ENCODE data around the gene SMG9. TPM values are rescaled to one million over a fixed set of nuclear protein-coding genes. Genes with fewer than 3 reads are reported as not detected.

The SMG9 gene
- total RNA-seq, 2 experiments from 2014 or later: 48.9 to 53.1 TPM

GRCh38 chr19:43681821-43682220, 72.9 kb downstream of the SMG9 start:
- no peak for TF ChIP-seq CTCF (IDR thresholded peaks at IDR 0.05)
- Mint-ChIP-seq H3K36me3 (ENCODE audit: low read depth) (no peaks in the 10 kb centered on the region), H3K4me1 (ENCODE audit: low read depth) (peaks cover 1% of the 10 kb centered on the region), H3K9me3 (no peaks in the 10 kb centered on the region), H3K27me3 (no peaks in the 10 kb centered on the region), H3K4me3 (no peak overlapping the region), H3K27ac (no peak overlapping the region)
- intact Hi-C loops (cut with micrococcal nuclease): no loop called here
- no peak for ATAC-seq
- ChIA-PET POLR2A (no interaction called here), CTCF (no interaction called here)
- DNase-seq: no peak

GRCh38 chr19:43678512-43679261, 76.1 kb downstream of the SMG9 start:
- Mint-ChIP-seq H3K4me1 (ENCODE audit: low read depth) (peaks cover 14% of the 10 kb centered on the region), H3K36me3 (ENCODE audit: low read depth) (no peaks in the 10 kb centered on the region), H3K4me3 (no peak overlapping the region), H3K27ac (no peak overlapping the region), H3K27me3 (no peaks in the 10 kb centered on the region), H3K9me3 (no peaks in the 10 kb centered on the region)
- ATAC-seq (no peak), DNase-seq (no peak)
- ChIA-PET POLR2A (interaction anchor here (0.6 to 0.8 kb wide), 2 partner anchors 9 to 48 kb away, joined by 4 read pairs; no protein-coding TSS in a partner anchor), CTCF (interaction anchor here (0.8 to 1.2 kb wide), 3 partner anchors 9 to 33 kb away, joined by 3 read pairs; no protein-coding TSS in a partner anchor)
- intact Hi-C loops (cut with micrococcal nuclease): loop anchor here (10.0 kb wide), 1 partner anchor 106 kb away; the partner anchor contains the start of gene KCNN4
- TF ChIP-seq CTCF (IDR thresholded peaks at IDR 0.05): no peak

Other genes starting within 250 kb of the SMG9 start
- gene ETHE1, start 227.8 kb downstream of the SMG9 start, total RNA-seq: 10 to 100 TPM; 50.9 to 57.1 TPM
- gene ZNF575, start 221.8 kb downstream of the SMG9 start, total RNA-seq: 1 to 10 TPM; 1.2 to 2.0 TPM
- gene XRCC1, start 179.4 kb downstream of the SMG9 start, total RNA-seq: 10 to 100 TPM; 29.4 to 32.4 TPM
- gene PINLYP, start 179.2 kb downstream of the SMG9 start, total RNA-seq: 10 to 100 TPM in 1 of 2 experiments, 1 to 10 TPM in 1; 9.7 to 12.3 TPM
- 10 to 100 TPM; 17.1 to 17.9 TPM for gene IRGQ, start 158.8 kb downstream of the SMG9 start, total RNA-seq
- 10 to 100 TPM in 1 of 2 experiments, 1 to 10 TPM in 1; 8.8 to 12.2 TPM for gene ZNF576, start 158.4 kb downstream of the SMG9 start, total RNA-seq
- gene SRRM5, start 142.9 kb downstream of the SMG9 start, total RNA-seq: under 1 TPM; 0.41 to 0.54 TPM
- gene ZNF428, start 135.3 kb downstream of the SMG9 start, total RNA-seq: 10 to 100 TPM; 12.3 to 13.4 TPM
- under 1 TPM; 0.22 to 0.38 TPM for gene CADM4, start 115.1 kb downstream of the SMG9 start, total RNA-seq
- 10 to 100 TPM; 11.1 to 13.3 TPM for gene PLAUR, start 84.8 kb downstream of the SMG9 start, total RNA-seq
- not detected for gene IRGC, start 38.9 kb downstream of the SMG9 start, total RNA-seq
- gene KCNN4, start 26.0 kb upstream of the SMG9 start, total RNA-seq: 10 to 100 TPM; 49.5 to 49.6 TPM
- gene LYPD5, start 47.5 kb upstream of the SMG9 start, total RNA-seq: under 1 TPM; 0.51 to 0.61 TPM
- 1 to 10 TPM; 6.6 to 7.2 TPM for gene ZNF283, start 72.4 kb upstream of the SMG9 start, total RNA-seq
- gene ZNF404, start 129.0 kb upstream of the SMG9 start, total RNA-seq: 1 to 10 TPM; 2.1 to 2.7 TPM
- gene ZNF45, start 180.3 kb upstream of the SMG9 start, total RNA-seq: 1 to 10 TPM; 7.9 to 8.8 TPM
- gene ZNF221, start 196.3 kb upstream of the SMG9 start, total RNA-seq: 1 to 10 TPM; 1.0 to 1.6 TPM
- 1 to 10 TPM; 2.6 to 2.9 TPM for gene ZNF155, start 229.2 kb upstream of the SMG9 start, total RNA-seq
- gene ZNF230, start 248.0 kb upstream of the SMG9 start, total RNA-seq: 1 to 10 TPM; 3.4 to 5.6 TPM

All from activated CD8-positive, alpha-beta T cell treated with anti-CD3 and anti-CD28 coated beads for 36 hours (primary cell).